SK-MEL-5 (cell line): Measurements from ENCODE around the gene NRXN3. TPM values are rescaled to one million over a fixed set of nuclear protein-coding genes. Genes with fewer than 3 reads are reported as not detected.
A peak's percentile ranks its signal among the peaks of the same experiment; 100 is the strongest.

ENCODE experiments used
- DNase-seq: peaks from one replicate; pipeline ENCODE4 v3.0.0-alpha.2; 2016; ENCODE audit warnings: low read depth, low spot score
- in situ Hi-C: cut with HindIII; loops from 2 replicates; pipeline ENCODE4 v1.10.0; 2016; ENCODE audit warnings: low sequenced_read_pairs, high pct_unique_total_duplicates, low pct_unique_long_range_greater_than_20kb
- total RNA-seq: library from RNA; depleted of rRNA; stranded (reverse); fragments of >200 nt; shearing (Covaris generic); gene quantifications from 2 replicates; pipeline ENCODE4 v1.2.3, GENCODE V29; 2014

Gene NRXN3
- total RNA-seq, 1 experiment from 2014 or later, result 0.03 TPM

DNA sequence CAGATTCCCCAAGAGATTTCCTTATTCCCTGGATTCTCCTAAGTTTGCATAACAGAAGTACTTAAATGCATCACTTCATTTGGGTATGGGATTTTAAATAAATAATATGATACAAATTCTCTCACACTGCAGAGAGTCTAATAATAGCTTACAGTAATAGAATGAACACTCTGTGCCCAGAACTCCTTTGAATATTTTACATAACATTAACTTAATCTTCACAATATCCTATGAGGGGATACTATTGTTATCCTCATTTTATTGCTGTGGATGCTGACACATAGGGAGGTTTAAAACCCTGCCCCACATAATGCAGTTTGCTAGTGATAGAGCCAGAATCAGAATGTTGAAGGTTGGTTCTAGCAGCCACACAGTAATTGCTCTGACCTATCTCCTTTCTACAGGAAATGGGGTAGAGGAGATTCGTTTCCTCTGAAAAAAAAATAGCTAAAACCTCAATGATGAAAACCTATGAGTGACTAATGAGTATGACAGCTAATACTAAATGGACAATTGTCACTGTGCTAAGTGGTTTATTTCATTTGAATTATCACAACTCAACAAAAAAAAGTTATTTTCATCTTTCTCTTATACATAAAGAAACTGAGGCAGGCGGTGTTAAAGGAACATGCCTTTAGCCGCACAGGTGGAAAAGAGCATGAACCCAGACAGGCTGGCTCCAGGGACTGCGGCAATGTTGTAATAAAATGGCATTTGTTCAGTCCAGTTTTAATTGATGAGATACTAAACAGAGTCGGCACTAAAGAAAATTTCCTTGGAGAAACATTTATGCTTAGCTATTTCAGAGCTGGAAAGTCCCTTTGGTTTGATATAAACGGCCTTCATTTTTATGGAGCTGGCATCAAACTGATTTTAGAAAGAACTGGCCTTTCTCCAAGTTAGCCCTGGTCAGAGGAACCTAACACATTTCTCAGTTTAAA, 880.9 kb downstream of the NRXN3 start:
- in situ Hi-C loops, result no loop called here
- DNase-seq, result no peak

DNA sequence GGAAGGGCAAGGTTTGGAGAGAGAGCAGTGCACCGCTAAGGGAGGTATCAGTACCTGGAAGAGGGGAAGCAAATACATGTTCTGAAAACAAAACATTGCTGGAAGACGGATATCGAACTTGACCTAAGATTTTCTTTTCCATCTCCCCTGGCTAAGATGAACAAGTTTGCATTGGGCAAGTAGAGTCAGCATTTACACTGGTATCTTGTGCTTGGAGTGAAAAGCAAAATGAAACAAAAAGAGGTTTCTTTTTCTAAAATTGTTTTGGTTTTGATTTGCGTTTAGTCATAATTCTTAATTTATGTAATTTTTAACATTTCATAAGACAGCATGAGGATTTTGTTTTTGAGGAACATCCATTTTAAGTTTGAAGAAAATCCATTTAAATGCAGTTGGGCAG, 881.6 kb downstream of the NRXN3 start:
- no peak for DNase-seq
- in situ Hi-C loops, result no loop called here

DNA sequence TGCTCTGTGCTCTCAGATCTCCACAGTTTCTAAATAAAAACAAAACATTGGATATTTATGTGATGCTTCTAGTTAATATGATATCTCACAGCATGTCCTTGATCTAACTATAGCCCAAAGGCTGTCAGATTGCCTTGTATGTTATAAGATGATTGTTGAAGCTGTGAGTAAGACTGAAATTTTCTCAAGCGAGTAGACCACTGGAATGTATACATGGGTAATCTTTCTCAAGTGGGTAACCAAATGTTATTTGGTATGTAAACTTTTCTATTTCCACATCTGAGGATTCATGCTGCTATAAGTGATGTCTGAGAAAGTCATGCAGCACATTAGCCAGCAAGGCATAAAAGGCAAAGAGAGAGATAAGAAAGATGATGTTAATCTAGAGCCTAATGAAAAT, 886.7 kb downstream of the NRXN3 start:
- no peak for DNase-seq
- in situ Hi-C loops, result no loop called here

DNA sequence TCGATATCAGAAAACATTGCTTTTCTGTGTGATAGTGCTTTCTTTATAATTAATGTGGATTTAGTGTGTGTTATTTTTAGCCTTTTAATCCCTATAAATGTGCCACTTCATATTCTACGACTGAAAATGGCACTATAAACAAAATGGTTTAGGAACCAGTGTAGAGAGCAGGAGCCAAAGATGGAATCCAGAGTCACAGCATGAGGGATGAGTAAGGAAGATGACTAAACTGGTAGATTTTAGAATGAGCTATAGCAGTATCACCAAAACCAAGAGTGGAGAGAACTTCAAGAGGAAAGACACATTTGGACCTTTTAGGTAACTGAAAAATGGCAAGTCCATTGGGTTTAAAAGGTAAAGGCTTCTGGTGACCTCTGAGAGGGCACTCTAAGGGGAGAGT, 887.2 kb downstream of the NRXN3 start:
- in situ Hi-C loops, result no loop called here
- DNase-seq, result no peak

DNA sequence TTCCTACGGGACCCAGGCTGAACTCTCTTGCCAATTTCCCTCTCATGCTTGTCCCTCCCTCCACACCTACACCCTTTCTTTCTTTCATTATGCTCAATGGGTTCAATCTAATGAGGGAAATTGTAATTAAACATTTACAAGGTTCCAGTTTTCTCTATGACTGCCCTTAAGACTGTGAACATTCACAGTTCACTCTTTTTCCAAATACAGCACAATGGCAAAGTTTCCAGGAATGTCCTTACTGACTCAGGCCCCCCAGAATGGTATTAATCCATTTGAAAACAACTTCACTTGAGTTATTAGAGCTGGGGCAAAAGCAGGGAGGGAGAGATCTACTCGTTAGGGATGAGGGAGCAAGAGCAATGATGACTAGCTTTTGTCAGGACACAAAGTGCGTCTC, 892.1 kb downstream of the NRXN3 start:
- in situ Hi-C loops, result no loop called here
- DNase-seq, result no peak

DNA sequence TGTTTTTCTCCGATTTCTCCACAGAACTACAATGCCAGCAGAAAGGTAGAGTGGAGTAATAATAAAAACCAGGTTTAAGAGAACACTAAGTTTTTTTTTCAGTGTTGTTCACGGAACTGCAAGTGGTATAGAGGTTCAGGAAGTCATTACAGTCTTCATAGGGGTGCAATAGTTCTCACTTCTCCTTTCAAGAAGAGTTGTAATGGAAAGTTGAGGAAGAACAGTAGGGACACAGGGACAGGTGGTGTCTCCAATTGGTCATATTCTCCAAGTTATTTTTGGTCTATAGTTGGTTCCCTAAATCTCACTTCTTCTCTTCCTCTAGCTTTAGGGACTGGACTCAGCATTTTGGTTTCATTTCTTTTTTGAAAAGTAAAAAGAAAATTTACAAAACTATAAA, 894.0 kb downstream of the NRXN3 start:
- DNase-seq, result no peak
- in situ Hi-C loops, result no loop called here

DNA sequence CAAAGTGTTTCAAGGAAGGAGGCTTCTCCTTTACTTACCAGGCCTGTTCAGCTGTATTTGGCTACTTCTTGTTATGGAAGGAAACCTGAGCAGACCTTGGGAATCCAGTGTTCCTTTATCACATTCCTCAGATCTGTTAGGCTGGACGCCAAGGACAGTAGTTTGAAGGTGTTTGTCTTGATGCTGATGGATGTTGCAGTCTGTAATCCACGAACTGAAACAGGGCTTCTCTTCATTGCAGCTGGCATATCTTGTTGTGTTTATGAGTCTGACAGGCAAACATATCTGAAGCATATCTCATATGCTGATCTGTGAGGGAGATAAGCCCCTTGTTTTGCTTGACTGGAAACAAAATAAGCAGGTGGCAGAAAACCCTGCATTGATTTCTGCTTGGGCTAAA, 904.3 kb downstream of the NRXN3 start:
- in situ Hi-C loops, result no loop called here
- no peak for DNase-seq

DNA sequence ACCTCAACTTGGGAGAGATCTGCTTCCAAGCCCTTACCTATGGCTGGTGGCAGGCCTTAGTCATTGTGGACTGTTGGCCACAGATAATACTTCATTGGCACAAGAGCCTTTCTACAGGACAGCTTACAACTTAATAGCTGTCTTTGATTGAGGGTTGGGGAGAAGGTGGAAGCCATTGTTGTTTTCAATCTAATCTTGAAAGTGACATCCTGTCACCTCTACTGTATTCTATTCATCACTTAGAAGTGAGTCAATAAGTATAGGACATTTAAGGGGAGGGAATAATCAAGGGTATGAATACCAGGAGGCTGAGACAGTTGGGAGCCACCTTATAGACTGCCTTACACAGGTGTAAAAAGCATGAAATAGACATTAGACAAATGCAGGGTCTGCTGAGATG, 906.3 kb downstream of the NRXN3 start:
- no peak for DNase-seq
- in situ Hi-C loops, result no loop called here

DNA sequence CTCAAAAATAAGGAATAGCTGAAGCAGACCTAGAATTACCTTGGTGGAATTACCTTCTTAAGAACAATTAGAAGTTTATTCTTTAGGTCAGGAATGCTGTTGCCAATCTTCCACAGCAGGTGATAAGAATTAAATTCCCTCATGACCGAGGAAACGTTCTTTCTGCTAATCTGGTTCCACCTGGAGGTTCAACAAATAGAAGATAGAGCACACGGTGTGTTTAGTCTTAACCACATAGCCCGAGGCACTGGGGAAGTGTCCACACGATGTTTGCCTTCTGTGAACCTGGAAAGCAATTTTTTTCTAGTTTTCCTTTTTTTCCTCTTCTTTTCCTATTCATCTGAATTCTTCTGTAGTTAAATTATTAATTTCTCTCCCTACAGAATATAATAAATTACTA, 906.9 kb downstream of the NRXN3 start:
- in situ Hi-C loops, result no loop called here
- no peak for DNase-seq

DNA sequence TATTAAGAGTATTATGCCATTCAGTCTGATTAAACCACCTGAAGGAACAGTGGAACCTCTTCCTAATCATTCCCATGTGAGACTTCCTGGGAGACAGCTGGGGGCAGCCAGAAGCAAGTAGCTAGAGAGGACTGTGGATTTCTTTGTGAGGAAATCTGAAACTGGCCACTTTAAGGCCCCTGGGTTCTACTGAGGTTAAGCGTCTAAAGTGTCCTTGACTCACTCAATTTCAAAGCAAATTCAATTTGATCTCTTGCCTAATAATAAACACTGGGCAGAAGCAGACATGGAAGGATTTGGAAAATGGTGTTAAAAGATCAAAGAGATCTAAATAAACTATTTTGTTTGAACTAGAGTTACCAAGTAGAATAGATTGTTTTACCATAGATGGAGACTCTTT, 909.9 kb downstream of the NRXN3 start:
- DNase-seq, result no peak
- in situ Hi-C loops, result no loop called here

DNA sequence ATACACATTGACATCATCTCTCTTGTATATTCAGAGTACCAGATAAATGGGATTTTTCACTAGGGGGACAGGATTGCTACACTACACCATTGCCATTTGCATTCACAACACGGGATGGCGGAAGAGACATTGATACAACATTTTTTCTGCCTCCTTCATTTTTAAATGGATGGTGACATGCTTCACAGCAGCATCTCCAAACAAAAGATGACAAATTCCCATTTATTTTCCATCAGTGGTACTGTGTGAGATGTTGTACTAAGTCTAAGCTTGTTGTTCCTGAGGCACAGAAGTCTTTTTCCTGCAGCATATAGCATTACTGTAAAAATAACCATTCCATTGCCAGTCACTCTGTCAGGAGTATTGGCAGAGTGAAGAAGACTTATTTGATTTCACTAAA, 912.7 kb downstream of the NRXN3 start:
- DNase-seq, result no peak
- in situ Hi-C loops, result no loop called here

DNA sequence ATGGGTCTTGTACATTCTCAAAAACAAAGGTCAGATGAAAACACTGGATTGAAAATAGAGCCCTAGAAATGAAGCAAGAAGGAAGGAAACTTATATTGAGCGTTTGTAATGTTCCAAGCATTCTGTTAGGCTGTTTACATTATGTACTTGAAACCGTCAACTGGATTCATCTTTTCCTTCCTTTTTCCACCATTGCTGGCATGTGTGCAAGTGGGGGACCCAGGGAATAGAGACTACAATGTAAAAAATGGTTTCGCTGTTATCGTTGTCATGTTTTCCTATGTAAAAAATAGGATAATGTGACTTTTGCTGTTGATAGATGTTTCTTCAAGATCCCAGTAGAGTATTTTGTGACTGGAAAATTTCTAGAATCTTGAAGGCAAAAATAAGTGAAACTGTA, 913.2 kb downstream of the NRXN3 start:
- no peak for DNase-seq
- in situ Hi-C loops, result no loop called here

DNA sequence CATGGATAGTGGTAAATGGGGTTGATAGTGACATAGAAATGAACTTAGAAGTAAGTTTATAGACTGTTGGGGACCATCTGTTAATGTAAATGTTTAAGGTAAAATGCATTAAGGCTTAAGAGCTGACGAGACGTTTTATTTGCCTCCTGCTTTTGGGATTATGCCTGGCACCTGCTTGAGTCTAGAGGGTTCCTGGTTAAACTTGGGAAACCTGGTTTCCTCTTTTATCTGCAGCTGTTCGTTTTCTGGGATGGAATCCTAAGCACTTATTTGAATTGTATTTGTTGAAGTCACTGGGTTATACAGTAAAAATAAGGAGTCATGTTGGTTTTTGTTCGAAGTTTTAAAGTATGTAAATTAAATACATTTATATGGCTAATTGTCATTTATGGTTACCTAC, 914.7 kb downstream of the NRXN3 start:
- in situ Hi-C loops, result no loop called here
- DNase-seq, result no peak

DNA sequence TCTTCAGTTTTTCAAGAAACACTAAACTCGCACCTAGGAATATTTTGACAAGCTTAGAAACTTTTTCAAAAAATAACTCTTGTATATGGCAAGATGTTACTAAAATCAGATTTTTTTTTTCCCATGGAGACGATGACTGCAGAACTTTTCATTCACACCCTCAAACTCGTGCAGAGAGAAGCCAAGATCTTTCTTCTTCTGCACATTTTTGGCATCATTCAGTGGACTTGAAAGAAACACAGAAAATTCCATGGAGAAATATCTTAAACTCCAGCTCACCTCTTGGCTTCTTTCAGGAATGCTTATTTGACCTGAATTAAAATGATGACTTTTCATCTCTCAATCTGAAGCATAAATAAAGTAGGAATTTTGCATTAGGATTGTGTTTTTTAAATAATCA, 919.4 kb downstream of the NRXN3 start:
- no peak for DNase-seq
- in situ Hi-C loops, result no loop called here

DNA sequence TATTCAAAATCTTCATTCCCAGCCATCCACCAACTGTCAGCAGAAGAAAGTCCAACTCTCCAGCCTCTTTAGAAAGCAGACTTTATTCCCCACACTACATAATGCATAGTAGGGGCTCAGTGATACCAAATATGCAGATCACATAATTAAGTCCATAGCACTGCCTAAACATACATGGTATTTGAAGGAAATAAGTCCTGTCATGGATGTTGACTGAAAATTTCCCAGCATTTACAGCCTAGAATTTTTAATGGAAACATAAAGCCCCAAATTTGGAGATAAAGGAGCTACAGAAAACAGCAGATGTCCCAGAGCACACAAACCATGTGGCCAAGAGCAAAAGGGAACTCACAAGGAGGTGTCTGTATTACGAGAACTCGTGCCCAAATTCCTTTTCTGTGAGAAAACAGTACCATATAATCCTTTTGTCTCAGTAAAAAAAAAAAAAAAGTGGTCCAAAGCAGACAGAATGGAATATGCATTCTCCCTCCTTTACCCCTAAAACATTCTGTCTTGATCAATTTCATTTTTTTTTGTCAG, 920.5 kb downstream of the NRXN3 start:
- in situ Hi-C loops, result no loop called here
- DNase-seq, result peak; percentile 49

DNA sequence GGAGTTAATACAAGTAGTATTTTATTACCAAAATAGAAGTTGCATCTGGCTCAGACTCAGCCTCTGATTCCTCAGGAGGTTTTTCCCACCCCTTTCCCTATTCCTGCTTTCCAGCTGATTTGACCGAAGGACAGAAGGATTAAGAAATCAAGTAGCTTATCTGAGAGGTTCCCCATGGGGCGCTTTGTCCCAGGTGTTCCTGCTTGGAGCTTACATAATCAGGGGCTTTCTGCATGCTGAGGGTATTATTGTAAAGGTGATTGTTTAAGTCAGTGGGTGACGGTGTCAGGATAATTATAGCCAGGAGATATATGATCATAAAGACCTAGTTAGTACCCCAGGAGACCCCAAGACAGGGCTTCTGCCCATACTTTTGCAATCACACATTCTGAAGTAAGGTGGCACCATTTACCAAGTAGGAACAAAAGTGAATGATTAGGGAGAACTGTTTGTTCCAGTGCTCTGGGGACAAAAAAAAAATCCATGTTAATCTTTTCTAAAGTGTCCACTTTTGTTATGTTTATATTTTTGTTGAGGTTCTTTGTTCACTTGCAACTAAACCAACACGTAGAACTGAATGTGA, 921.3 kb downstream of the NRXN3 start:
- DNase-seq, result peak; percentile 3
- in situ Hi-C loops, result no loop called here

DNA sequence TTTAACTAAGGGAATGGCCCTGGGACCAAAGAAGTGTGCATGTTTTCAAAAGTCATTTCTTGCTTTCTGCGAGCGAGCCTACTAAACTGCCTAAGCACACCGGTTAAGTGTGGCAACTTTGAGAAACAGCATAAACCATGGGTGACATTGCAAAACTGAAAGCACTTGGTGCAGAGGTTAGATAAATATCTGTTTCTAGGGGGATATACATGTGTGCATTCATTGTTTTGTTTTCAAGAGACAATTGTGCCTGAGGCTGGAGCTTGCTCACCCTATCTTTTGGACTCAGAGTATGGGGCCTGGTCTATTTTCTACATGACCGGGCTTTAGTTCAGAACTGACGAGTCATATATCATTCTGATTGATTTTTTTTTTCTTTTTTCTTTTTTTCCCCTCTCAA, 923.4 kb downstream of the NRXN3 start:
- in situ Hi-C loops, result no loop called here
- DNase-seq, result no peak

DNA sequence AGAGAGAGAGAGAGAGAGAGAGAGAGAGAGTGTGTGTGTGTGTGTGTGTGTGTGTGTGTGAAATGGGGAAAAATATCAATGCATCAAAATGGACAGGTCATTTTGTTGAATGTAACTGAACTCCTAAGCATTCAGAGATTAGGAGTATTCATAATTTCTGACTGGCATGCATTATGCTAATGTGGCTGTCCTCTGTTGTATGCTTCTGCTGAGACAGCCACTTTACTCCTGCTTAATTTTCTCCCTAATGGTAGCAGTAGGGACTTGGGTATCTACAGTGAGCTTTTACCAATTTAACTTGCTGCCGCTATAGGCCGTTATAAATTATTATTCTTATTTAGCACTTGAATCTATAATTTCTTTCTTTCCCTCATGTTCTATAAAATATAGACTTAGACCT, 924.8 kb downstream of the NRXN3 start:
- in situ Hi-C loops, result no loop called here
- no peak for DNase-seq

DNA sequence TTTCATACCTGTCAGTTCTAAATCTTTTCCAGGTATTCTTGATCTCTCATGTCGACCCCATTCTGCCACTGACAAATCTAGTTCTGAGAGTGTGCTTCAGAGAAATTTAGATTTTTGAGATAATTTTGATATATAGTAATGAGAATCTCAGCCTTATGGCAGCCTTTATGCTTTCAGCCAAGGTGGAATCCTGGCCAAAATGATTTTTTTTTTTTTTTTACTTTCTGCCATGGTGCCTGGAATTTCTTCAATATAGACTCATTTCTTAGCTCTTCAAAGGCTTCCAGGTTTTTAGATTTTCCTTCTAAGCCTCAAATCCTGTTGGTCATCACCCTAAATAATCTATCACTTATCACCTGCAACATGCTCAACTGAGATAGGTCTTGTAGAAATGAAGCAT, 926.6 kb downstream of the NRXN3 start:
- DNase-seq, result no peak
- in situ Hi-C loops, result no loop called here
